ENCODE results near the gene RFX3.

Gene RFX3

GRCh38 chr9:3189113-3189861 is 336.5 kb downstream of the RFX3 start:
- DNase-seq: no peak
- no peaks in the 10 kb centered on the region for H3K9me3 Mint-ChIP-seq
- H3K27me3 Mint-ChIP-seq (ENCODE audit: low read depth, poor library complexity): peaks cover 15% of the 10 kb centered on the region
- H3K27ac Mint-ChIP-seq: no peak overlapping the region
- TF ChIP-seq CTCF (IDR thresholded peaks at IDR 0.05): no peak
- no peaks in the 10 kb centered on the region for H3K36me3 Mint-ChIP-seq (ENCODE audit: low read depth)
- no peak overlapping the region for H3K4me3 Mint-ChIP-seq
- H3K4me1 Mint-ChIP-seq: peaks cover 6% of the 10 kb centered on the region

GRCh38 chr9:3186751-3187150 is 339.1 kb downstream of the RFX3 start:
- no peak overlapping the region for H3K4me3 Mint-ChIP-seq
- no peak for TF ChIP-seq CTCF (IDR thresholded peaks at IDR 0.05)
- no peak overlapping the region for H3K27ac Mint-ChIP-seq
- peaks cover 12% of the 10 kb centered on the region for H3K4me1 Mint-ChIP-seq
- H3K36me3 Mint-ChIP-seq (ENCODE audit: low read depth): no peaks in the 10 kb centered on the region
- no peak for DNase-seq
- no peaks in the 10 kb centered on the region for H3K9me3 Mint-ChIP-seq
- H3K27me3 Mint-ChIP-seq (ENCODE audit: low read depth, poor library complexity): peaks cover 37% of the 10 kb centered on the region

GRCh38 chr9:3181049-3181953 is 344.5 kb downstream of the RFX3 start:
- Mint-ChIP-seq H3K27ac (no peak overlapping the region), H3K36me3 (ENCODE audit: low read depth) (no peaks in the 10 kb centered on the region), H3K27me3 (ENCODE audit: low read depth, poor library complexity) (peaks cover 42% of the 10 kb centered on the region), H3K4me1 (peaks cover 26% of the 10 kb centered on the region), H3K4me3 (peak overlapping the region; percentile 78), H3K9me3 (peaks cover 4% of the 10 kb centered on the region)
- DNase-seq: peak; percentile 64
- peak; percentile 37 for TF ChIP-seq CTCF (IDR thresholded peaks at IDR 0.05)

- TF ChIP-seq CTCF (IDR thresholded peaks at IDR 0.05): no peak
- Mint-ChIP-seq H3K27me3 (ENCODE audit: low read depth, poor library complexity) (peaks cover 42% of the 10 kb centered on the region), H3K27ac (no peak overlapping the region), H3K36me3 (ENCODE audit: low read depth) (no peaks in the 10 kb centered on the region), H3K4me3 (peak overlapping the region; percentile 78), H3K9me3 (peaks cover 4% of the 10 kb centered on the region), H3K4me1 (peaks cover 33% of the 10 kb centered on the region)
- no peak for DNase-seq
Measured at GRCh38 chr9:3180696-3181048, 345.1 kb downstream of the RFX3 start.

- Mint-ChIP-seq H3K27ac (no peak overlapping the region), H3K9me3 (peaks cover 4% of the 10 kb centered on the region), H3K36me3 (ENCODE audit: low read depth) (no peaks in the 10 kb centered on the region), H3K4me1 (peaks cover 40% of the 10 kb centered on the region), H3K4me3 (no peak overlapping the region), H3K27me3 (ENCODE audit: low read depth, poor library complexity) (peaks cover 42% of the 10 kb centered on the region)
- DNase-seq: no peak
- no peak for TF ChIP-seq CTCF (IDR thresholded peaks at IDR 0.05)
Measured at GRCh38 chr9:3179711-3180110, 346.1 kb downstream of the RFX3 start.
